Measurements from ENCODE around the gene FARS2. TPM values are rescaled to one million over a fixed set of nuclear protein-coding genes. Genes with fewer than 3 reads are reported as not detected.

The FARS2 gene
- total RNA-seq, 2 experiments from 2014 or later = 13.8 to 14.3 TPM

DNA sequence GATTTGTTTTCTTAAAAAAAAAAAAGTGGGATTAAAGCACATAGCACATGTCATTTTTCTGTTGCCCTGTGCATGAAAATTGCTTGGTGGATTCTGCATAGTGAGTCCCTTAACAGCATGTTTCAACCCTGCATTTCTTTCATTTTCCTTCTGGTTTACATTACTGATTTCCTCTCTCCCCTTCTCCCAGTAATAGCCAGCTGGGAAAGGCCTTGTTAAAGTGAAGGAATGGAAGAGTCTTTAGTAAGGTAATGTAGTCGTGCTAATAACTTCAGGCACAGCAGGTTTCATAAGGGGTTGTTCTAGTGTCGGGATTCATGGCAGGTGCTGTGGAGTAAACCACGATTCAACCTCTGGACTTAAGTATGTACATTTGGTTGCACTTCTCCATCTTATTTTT is 202.4 kb downstream of the FARS2 start:
- Histone ChIP-seq H3K4me3 (ENCODE audit: low read depth, low read length, poor library complexity, severe bottlenecking) (no peak overlapping the region), H3K4me2 (ENCODE audit: low read length) (no peak overlapping the region), H4K20me1 (ENCODE audit: insufficient read depth, low read length) (no peaks in the 10 kb centered on the region), H3K36me3 (ENCODE audit: insufficient read depth, low read length) (no peaks in the 10 kb centered on the region), H3K9me3 (ENCODE audit: low read length) (peaks cover 4% of the 10 kb centered on the region; the same call in 1 of the 2 replicates), H3K4me1 (ENCODE audit: insufficient read depth, low read length, poor library complexity, severe bottlenecking) (no peaks in the 10 kb centered on the region), H3K9me2 (ENCODE audit: insufficient read depth, low read length) (no peaks in the 10 kb centered on the region), H3K79me2 (ENCODE audit: insufficient read depth, low read depth, low read length) (no peaks in the 10 kb centered on the region), H3K27ac (ENCODE audit: low read depth, low read length, poor library complexity, severe bottlenecking) (no peak overlapping the region), H2AFZ (ENCODE audit: low read length) (no peak overlapping the region)
- ChIA-PET CTCF (ENCODE audit: unreplicated experiment) (no interaction called here), POLR2A (interaction anchor here (0.6 kb wide), 1 partner anchor 9 kb away, joined by 3 read pairs; no protein-coding TSS in a partner anchor)
- TF ChIP-seq EZH2phosphoT487 (IDR thresholded peaks at IDR 0.05; ENCODE audit: borderline replicate concordance, low read depth, low read length) = no peak
- TF ChIP-seq, protein P1, sequence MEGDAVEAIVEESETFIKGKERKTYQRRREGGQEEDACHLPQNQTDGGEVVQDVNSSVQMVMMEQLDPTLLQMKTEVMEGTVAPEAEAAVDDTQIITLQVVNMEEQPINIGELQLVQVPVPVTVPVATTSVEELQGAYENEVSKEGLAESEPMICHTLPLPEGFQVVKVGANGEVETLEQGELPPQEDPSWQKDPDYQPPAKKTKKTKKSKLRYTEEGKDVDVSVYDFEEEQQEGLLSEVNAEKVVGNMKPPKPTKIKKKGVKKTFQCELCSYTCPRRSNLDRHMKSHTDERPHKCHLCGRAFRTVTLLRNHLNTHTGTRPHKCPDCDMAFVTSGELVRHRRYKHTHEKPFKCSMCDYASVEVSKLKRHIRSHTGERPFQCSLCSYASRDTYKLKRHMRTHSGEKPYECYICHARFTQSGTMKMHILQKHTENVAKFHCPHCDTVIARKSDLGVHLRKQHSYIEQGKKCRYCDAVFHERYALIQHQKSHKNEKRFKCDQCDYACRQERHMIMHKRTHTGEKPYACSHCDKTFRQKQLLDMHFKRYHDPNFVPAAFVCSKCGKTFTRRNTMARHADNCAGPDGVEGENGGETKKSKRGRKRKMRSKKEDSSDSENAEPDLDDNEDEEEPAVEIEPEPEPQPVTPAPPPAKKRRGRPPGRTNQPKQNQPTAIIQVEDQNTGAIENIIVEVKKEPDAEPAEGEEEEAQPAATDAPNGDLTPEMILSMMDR (conservative IDR thresholded peaks at IDR 0.05; ENCODE audit: low read length) = no peak
- DNase-seq (ENCODE audit: low spot score) = no peak
- BruUV-seq (replicated peaks) = no TSS peak
- intact Hi-C loops (cut with micrococcal nuclease; ENCODE audit: unreplicated experiment) = loop anchor here (10.0 kb wide), 1 partner anchor 541 kb away; the partner anchor contains the start of gene NRN1

DNA sequence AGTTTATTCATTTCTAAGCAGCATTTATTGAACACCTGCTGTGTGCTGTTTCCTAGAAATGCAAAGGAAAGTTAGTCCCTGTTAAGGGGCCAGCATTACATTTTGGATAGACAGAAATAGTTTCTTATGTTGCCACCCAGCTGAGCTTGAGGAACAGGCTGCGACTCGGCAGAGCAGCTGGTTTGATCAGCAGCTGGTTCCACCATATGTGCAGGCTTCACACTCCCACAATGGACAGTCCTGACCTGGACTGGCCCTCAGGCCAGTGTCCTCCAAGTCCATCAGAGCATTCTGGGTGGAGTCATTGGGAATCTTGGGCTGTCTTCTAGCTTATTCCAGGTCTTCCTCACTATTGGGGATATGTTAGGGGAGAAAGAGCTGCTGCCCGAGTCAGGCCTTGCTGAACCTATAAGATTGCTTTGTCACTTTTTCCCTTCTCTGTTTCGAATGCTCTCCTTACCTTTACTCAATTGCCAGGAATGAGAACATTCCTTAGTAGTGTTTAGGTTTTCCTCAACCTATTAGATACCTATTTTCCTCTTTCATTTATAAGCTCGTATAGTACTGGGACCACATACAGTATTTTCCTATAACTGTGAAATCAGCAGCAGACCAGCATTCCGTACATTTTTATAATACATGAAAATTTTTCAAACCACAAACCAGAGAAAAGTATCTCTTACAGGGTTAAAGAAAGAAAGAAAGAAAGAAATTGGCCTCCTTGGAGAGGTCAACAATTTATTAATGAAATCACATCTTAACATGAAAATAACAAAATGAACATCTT is 203.0 kb downstream of the FARS2 start:
- Histone ChIP-seq H3K4me1 (ENCODE audit: insufficient read depth, low read length, poor library complexity, severe bottlenecking) (no peaks in the 10 kb centered on the region), H3K4me3 (ENCODE audit: low read depth, low read length, poor library complexity, severe bottlenecking) (no peak overlapping the region), H3K27ac (ENCODE audit: low read depth, low read length, poor library complexity, severe bottlenecking) (no peak overlapping the region), H2AFZ (ENCODE audit: low read length) (no peak overlapping the region), H3K9me2 (ENCODE audit: insufficient read depth, low read length) (no peaks in the 10 kb centered on the region), H3K4me2 (ENCODE audit: low read length) (no peak overlapping the region), H3K79me2 (ENCODE audit: insufficient read depth, low read depth, low read length) (no peaks in the 10 kb centered on the region), H4K20me1 (ENCODE audit: insufficient read depth, low read length) (no peaks in the 10 kb centered on the region), H3K36me3 (ENCODE audit: insufficient read depth, low read length) (no peaks in the 10 kb centered on the region), H3K9me3 (ENCODE audit: low read length) (peaks cover 4% of the 10 kb centered on the region; the same call in 1 of the 2 replicates)
- DNase-seq (ENCODE audit: low spot score) = no peak
- ChIA-PET POLR2A (interaction anchor here (0.6 kb wide), 2 partner anchors 9 to 55 kb away, joined by 3 to 4 read pairs; no protein-coding TSS in a partner anchor), CTCF (ENCODE audit: unreplicated experiment) (no interaction called here)
- intact Hi-C loops (cut with micrococcal nuclease; ENCODE audit: unreplicated experiment) = loop anchor here (10.0 kb wide), 1 partner anchor 541 kb away; the partner anchor contains the start of gene NRN1
- no TSS peak for BruUV-seq (replicated peaks)
- TF ChIP-seq, protein P1 (conservative IDR thresholded peaks at IDR 0.05; ENCODE audit: low read length) = no peak
- TF ChIP-seq EZH2phosphoT487 (IDR thresholded peaks at IDR 0.05; ENCODE audit: borderline replicate concordance, low read depth, low read length) = no peak
